PC-9 (cell line): ENCODE data around the gene SDC1.

Source experiments
- CTCF ChIP-seq: fragments of 200-600 bp; sonication (generic); conservative IDR thresholded peaks from 2 replicates; pipeline ENCODE4 v1.6.1; 2017; ENCODE audit warnings: mixed run types, antibody characterized with exemption, mild to moderate bottlenecking, moderate library complexity
- EZH2 ChIP-seq: fragments of 200-600 bp; sonication (generic); IDR thresholded peaks from 2 replicates; pipeline ENCODE4 v1.8.0; 2017; ENCODE audit warnings: antibody characterized with exemption, low read depth

- TF ChIP-seq CTCF (no peak), EZH2 (no peak)
These were observed 29.4 kb downstream of the SDC1 start for GRCh38 chr2:20195431-20196033.
